ENCODE results near the gene ZC3H10. TPM values are rescaled to one million over a fixed set of nuclear protein-coding genes. Genes with fewer than 3 reads are reported as not detected.

ZC3H10 gene
- total and polyA plus RNA-seq, 2 of the 4 experiments (the other 2 are of a cell fraction): 1.5 to 3.6 TPM

- no peak for TF ChIP-seq SMC3 (IDR thresholded peaks at IDR 0.05; ENCODE audit: low read depth, low read length)
Measured at GRCh38 chr12:56152132-56152755, 34.2 kb downstream of the ZC3H10 start, which contains the start of gene MYL6B (continued).

- dilution Hi-C loops (cut with HindIII; ENCODE audit: low sequenced_read_pairs, unreplicated experiment): no loop called here
- in situ Hi-C loops (cut with MboI; ENCODE audit: low sequenced_read_pairs): no loop called here
- no TSS peak for BruUV-seq (replicated peaks)
- TF ChIP-seq MXI1 (IDR thresholded peaks at IDR 0.05; ENCODE audit: borderline replicate concordance, low read depth, low read length) (no peak), CTCF (conservative IDR thresholded peaks at IDR 0.05; ENCODE audit: low read depth, low read length) (no peak), MAZ (IDR thresholded peaks at IDR 0.05; ENCODE audit: borderline replicate concordance, low read depth, low read length) (no peak), RAD21 (IDR thresholded peaks at IDR 0.05; ENCODE audit: low read length) (no peak), SMC3 (IDR thresholded peaks at IDR 0.05; ENCODE audit: low read depth, low read length) (no peak), ELK1 (IDR thresholded peaks at IDR 0.05; ENCODE audit: borderline replicate concordance, low read depth, low read length) (no peak), MAFK (IDR thresholded peaks at IDR 0.05; ENCODE audit: low read depth, low read length) (no peak), RFX5 (IDR thresholded peaks at IDR 0.05; ENCODE audit: low read depth, low read length) (no peak), NFE2L2 (IDR thresholded peaks at IDR 0.05; ENCODE audit: low read depth, low read length) (no peak), RCOR1 (IDR thresholded peaks at IDR 0.05; ENCODE audit: insufficient replicate concordance, low read length) (no peak), POLR2A (IDR thresholded peaks at IDR 0.05; ENCODE audit: low read depth, low read length) (no peak)
Measured at GRCh38 chr12:56152756-56153677, 35.0 kb downstream of the ZC3H10 start.

More at GRCh38 chr12:56152756-56153677, 35.0 kb downstream of the ZC3H10 start:
- Histone ChIP-seq H3K18ac (ENCODE audit: low read depth, low read length) (peak overlapping the region; percentile 48), H2AK9ac (replicated peaks; ENCODE audit: low read depth, low read length, poor library complexity) (peak overlapping the region; percentile 100), H2BK20ac (ENCODE audit: low read depth, low read length) (0 out of 2 replicates have a peak overlapping the region, but pooled peaks have one; percentile 30), H2AK5ac (ENCODE audit: low read depth, low read length) (peak overlapping the region; percentile 87), H3K36me3 (ENCODE audit: control insufficient read depth, insufficient read depth, low read length) (peaks cover 7% of the 10 kb centered on the region), H3K56ac (ENCODE audit: extremely low read depth, insufficient read depth, low read length) (peak overlapping the region; percentile 70; the same call in 1 of the 2 replicates), H3K27ac (ENCODE audit: insufficient read depth, low read length) (peak overlapping the region; percentile 73), H2BK5ac (ENCODE audit: low read depth, low read length, poor library complexity, severe bottlenecking) (peak overlapping the region; percentile 78), H4K8ac (ENCODE audit: low read depth in 2 of 2, low read length in 2 of 2) (peak overlapping the region; percentile 61 to 93), H2BK120ac (ENCODE audit: low read depth, low read length) (peak overlapping the region; percentile 57), H3K4ac (ENCODE audit: low read depth, low read length) (peak overlapping the region; percentile 93), H2AFZ (replicated peaks; ENCODE audit: low read length, poor library complexity) (peak overlapping the region; percentile 93), H3K9ac (ENCODE audit: low read depth, low read length) (peak overlapping the region; percentile 92), H3K14ac (replicated peaks; ENCODE audit: low read depth, low read length) (peak overlapping the region; percentile 98), H4K5ac (ENCODE audit: low read depth, low read length) (peak overlapping the region; percentile 79), H3K4me3 (ENCODE audit: insufficient read depth, low read depth, low read length) (peak overlapping the region; percentile 66), H3K4me1 (ENCODE audit: control insufficient read depth, insufficient read depth, low read length) (peaks cover 13% of the 10 kb centered on the region), H3K79me1 (ENCODE audit: low read depth in 1 of 2, low read length in 2 of 2) (peaks cover 22 to 55% of the 10 kb centered on the region in 2 experiments), H4K91ac (ENCODE audit: insufficient read depth, low read depth, low read length) (peak overlapping the region; percentile 69), H3K4me2 (ENCODE audit: low read depth, low read length) (peak overlapping the region; percentile 80), H3K9me3 (ENCODE audit: control insufficient read depth, insufficient read depth, low read length) (no peaks in the 10 kb centered on the region), H3K9me1 (ENCODE audit: insufficient read depth, low read length) (peaks cover 14% of the 10 kb centered on the region), H3K27me3 (ENCODE audit: control insufficient read depth, insufficient read depth, low read length) (no peaks in the 10 kb centered on the region), H3K23ac (ENCODE audit: low read depth, low read length) (peak overlapping the region; percentile 93), H2BK15ac (ENCODE audit: low read depth, low read length) (no peak overlapping the region), H4K20me1 (ENCODE audit: insufficient read depth, low read length) (no peaks in the 10 kb centered on the region)
- no CpG with 5 or more reads among the region's 8 CpGs for WGBS, 2 experiments (ENCODE audit: extremely low coverage in 2 of 2, insufficient read length in 1 of 2)
- ChIA-PET CTCF (interaction anchor here (1.0 kb wide), 1 partner anchor 36 kb away, joined by 3 read pairs; the partner anchor contains the start of gene SMARCC2), POLR2A (ENCODE audit: unreplicated experiment) (no interaction called here)
- DNase-seq (no peak), ATAC-seq (ENCODE audit: low read depth) (peak; percentile 2)
- intact Hi-C loops (cut with micrococcal nuclease): no loop called here

Data from IMR-90 (cell line).